NCI-H146 (cell line): ENCODE measurements around the gene NECTIN3.

Experiments
- DNase-seq: peaks from one replicate; lab custom pipeline; 2025; lab: John Stamatoyannopoulos, UW

Gene NECTIN3

GRCh38 chr3:111081008-111081545 is 9.5 kb downstream of the NECTIN3 start:
- DNase-seq: no peak

DNA sequence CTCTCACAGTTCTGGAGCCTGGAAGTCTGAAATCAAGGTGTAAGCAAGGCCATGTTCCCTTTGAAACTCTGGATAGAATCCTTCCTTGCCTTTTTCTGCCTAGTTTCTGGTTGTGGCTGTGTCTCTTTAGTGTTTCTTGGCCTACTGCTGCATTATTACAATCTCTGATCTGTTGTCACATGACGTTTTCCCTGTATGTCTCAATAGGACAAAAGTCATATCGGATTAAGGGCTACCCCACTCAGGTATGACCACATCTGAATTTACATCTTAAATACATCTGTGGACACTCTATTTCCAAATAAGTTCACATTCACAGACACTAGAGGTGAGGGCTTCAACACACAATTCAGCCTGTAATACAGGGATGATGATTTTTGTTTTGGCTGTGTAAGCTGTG is 13.3 kb downstream of the NECTIN3 start:
- DNase-seq: no peak

GRCh38 chr3:111087924-111088469 is 16.4 kb downstream of the NECTIN3 start:
- no peak for DNase-seq

GRCh38 chr3:111096487-111097209 is 25.0 kb downstream of the NECTIN3 start:
- no peak for DNase-seq

GRCh38 chr3:111103807-111104206 is 32.2 kb downstream of the NECTIN3 start:
- DNase-seq: no peak

DNA sequence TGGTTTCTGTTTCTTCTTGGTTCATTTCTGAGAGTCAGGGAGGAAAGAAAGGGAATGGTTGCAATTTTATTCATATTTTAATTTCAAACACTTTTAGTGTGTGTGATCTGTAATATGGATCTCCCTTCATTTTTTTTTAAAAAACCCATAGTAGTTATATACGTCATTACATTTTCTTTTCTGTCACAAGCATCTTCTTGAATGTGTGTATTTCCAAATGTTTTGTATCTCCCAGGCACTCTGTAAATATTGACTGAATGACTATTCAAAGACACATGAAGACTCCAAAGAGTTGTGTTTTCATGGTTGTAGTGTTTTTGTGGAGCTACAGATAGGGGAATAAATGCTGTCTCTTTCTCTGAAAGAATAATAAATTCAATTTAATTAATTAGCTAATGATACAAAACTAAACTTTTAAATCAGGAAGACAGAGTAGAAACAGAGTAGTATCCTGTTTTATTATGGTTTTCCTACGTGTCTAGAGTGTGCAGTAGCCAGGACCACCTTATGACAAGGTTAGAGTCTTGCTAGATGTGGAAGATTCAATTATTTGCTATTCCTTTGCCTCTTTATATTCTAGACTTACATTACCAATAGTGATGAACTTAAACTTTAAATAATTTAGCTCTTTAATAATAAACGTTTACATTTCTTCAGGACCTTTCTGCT is 35.5 kb downstream of the NECTIN3 start:
- no peak for DNase-seq

DNA sequence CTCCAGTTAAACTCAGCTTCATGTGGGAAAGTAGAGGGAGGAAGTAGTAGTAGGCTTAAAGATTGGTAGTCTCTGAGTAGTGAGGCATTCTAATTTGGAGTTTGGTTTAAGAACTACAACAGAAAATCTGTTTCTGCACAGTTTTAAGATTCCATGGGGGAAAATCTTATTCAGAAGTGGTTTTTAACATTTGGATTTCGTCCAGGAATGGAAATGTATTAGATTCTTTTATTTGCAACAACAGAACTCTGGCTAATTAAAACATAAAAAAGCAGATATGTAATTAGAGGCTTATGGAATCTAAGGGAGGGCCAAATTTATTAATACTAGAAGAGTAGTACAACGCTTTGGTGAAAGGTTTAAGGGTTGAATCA is 36.0 kb downstream of the NECTIN3 start:
- DNase-seq: no peak

DNA sequence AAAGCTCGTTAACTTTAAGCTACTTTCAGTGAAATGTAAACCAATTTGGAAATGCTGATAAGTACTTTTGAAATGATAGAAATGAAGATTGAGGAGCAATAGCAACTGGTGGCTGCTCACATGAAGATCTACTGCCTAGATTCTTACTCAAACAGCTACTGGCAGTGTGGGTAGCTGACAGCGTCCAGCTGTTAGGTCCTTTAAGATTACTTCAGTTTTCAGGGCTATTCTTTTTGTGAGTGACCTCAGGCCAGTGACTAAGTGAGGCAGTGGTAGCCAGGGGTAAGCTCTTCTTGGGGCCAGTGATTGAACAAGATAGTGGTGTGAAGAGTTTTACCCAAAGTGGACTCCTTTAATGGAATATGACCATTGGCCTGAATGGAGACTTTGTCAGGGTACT is 41.3 kb downstream of the NECTIN3 start:
- no peak for DNase-seq

DNA sequence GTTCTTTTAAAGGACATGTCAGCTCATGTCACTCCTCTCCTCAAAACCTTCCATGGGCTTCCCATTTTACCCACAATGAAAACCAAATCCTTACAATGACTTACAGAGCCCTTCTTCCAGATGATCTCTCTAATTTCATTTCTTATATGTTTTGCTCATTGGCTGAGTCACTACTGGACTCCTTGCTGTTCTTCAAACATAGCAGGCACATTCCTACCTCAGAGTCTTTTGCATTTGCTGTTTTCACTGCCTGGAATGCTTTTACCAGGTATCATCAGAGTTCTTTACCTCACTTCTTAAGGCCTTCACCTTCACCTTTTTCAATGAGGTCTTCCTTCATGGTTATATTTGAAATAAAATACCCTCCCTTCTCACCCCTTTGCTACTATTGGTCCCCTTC is 57.3 kb downstream of the NECTIN3 start:
- DNase-seq: no peak

DNA sequence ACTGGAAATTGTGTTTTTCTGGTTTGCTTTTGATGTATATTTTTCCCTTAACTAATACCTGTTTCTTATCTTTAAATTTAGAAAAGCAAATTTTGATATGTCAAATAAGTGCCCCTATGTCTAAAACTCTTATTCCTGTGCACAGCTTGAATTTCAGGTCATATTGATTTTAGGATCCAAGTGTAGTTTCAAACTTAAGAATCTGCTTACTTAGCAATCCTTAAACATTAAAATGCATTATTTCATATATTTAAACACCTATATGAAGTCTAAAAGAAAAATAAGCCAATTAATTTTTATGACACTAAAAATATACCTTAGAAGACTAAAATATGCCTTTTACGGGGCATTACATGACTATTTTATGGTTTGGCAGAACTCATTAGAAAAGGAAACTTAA is 59.2 kb downstream of the NECTIN3 start:
- no peak for DNase-seq

GRCh38 chr3:111134302-111134701 is 62.7 kb downstream of the NECTIN3 start:
- DNase-seq: no peak

DNA sequence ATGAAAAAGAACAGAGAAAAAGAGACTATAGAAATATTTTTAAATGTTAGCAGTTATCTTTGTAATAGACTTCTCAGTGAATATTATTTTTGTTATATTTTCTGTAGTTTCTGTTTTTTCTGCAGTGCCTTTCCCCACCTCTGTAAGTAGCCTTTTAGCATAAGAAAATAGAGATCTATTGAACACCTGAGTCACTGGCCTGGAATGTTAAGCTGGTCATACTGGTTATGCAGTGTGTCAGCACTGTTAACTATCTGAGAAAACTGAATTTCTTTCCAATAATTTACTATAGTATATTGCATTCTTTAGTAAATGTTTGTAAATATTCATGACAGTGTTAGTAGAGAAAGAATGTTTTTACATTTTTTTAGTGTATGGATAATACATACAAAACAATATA is 79.8 kb downstream of the NECTIN3 start:
- no peak for DNase-seq

GRCh38 chr3:111152496-111152895 is 80.9 kb downstream of the NECTIN3 start:
- DNase-seq: no peak

DNA sequence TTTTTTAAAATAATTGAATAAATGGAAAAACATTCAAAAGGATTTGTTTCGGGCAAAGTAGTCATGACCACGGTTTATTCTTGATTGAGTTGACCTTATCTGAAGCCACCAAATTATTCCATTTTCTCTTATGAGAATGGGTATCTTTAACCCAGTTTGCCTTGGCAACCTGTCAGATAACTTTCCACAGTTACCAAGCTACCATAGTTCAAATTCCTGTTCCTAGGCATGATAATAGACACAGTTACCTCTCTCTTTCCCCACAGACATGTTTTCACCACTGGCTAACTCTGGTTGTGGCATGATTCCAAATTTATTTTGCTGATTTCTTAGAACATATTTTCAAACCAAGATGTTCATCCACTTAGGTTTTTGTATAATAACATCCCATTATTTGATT is 84.9 kb downstream of the NECTIN3 start:
- no peak for DNase-seq

DNA sequence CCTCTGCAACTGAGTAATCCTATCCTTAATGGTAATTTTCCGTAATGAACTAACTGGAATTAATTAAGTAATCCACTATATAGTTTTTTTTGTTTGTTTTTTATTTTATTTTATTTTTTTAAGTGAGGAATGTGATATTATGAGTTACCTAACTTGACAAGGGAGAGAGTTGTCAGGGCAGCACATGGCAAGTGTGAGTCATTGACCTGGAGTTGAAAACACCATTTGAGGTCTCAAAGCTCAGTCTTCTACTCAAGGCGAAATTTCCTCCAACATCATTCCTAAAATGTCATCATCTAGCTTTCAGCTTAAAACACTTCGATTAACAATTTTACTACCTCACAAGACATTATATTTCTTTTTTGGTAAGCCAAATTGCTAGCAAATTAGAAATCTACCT is 87.8 kb downstream of the NECTIN3 start:
- no peak for DNase-seq

DNA sequence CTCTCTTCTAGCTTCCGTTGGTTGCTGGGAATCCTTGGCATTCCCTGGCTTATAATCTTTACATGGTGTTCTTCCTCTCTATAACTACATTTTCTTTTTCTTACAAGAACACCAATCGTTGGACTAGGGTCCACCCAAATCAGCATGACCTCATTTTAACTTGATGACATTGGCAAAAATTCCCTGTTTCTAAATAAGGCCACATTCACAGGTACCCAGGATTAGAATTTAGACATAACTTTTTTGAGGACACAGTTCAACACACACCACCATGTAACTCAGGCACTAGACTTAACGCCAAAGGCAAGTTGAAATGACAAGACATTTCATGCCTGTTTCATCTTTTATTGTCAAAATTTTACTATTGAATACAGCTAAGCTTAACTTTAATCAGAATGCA is 93.0 kb downstream of the NECTIN3 start:
- no peak for DNase-seq

DNA sequence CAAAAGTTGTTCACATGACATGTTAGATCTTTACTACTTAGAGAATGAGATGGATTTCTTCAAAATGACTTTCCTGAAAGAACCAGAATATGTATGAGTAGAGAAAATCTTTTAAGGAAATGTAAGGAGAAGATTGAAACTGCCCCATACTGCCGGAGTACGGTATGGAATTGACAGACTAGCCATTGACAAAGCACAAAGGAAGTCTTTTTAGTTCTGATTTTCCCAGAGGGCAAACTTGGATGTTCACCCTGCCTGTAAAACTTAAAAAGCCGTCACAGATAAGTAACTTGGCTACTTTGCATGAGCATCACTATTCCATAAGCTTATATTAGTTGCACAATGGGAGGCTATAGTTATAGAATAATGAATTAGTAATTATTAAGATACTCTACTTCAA is 93.8 kb downstream of the NECTIN3 start:
- DNase-seq: no peak

- peak; percentile 18 for DNase-seq
These were observed 101.8 kb downstream of the NECTIN3 start for GRCh38 chr3:111173328-111173900.

- no peak for DNase-seq
These were observed 102.3 kb downstream of the NECTIN3 start for GRCh38 chr3:111173906-111174305.

- DNase-seq: no peak
These were observed 118.9 kb downstream of the NECTIN3 start for GRCh38 chr3:111190518-111190917.

- DNase-seq: no peak
These were observed 121.9 kb downstream of the NECTIN3 start for GRCh38 chr3:111193472-111193871.

DNA sequence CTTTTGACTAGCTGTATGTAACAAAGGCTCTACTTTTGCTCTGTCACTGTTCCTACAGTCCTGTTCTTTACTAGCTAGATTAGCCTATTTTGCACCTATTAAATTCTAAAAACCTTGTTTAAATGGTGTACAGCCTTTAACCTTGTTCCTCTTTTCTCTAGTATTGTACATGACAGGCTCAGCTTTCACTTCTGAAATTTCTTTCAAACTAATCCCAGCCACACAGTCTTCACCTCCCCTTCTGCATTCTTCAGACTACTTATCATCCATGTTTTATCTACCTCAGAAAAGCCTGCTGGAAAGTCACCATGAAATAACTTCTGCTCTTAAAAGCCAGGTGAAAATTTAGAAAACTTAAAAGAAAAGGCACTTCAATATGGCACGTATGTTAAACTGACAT is 122.4 kb downstream of the NECTIN3 start:
- no peak for DNase-seq

GRCh38 chr3:111197485-111197884 is 125.9 kb downstream of the NECTIN3 start:
- DNase-seq: no peak
